ENCODE measurements around the gene INPP5E.

Gene INPP5E

GRCh38 chr9:136447173-136447778, 7.6 kb upstream of the INPP5E start:
- DNase-seq, result no peak

GRCh38 chr9:136445799-136446198, 6.2 kb upstream of the INPP5E start:
- no peak for DNase-seq

- no peak for DNase-seq
Measured at GRCh38 chr9:136444102-136444501, 4.5 kb upstream of the INPP5E start.

- no peak for DNase-seq
Measured at GRCh38 chr9:136443687-136444086, 4.0 kb upstream of the INPP5E start.

GRCh38 chr9:136443087-136443486, 3.4 kb upstream of the INPP5E start:
- DNase-seq, result no peak

GRCh38 chr9:136442265-136442664, 2.6 kb upstream of the INPP5E start:
- no peak for DNase-seq

- no peak for DNase-seq
Measured at GRCh38 chr9:136441681-136442245, 2.1 kb upstream of the INPP5E start.

- DNase-seq, result no peak
Measured at GRCh38 chr9:136441191-136441680, 1.6 kb upstream of the INPP5E start.

GRCh38 chr9:136438548-136439480, 831 bp downstream of the INPP5E start:
- peak; percentile 49 for DNase-seq

GRCh38 chr9:136437839-136438547, 1.7 kb downstream of the INPP5E start:
- DNase-seq, result no peak

GRCh38 chr9:136437430-136437829, 2.2 kb downstream of the INPP5E start:
- no peak for DNase-seq

- DNase-seq, result no peak
Measured at GRCh38 chr9:136436055-136436634, 3.5 kb downstream of the INPP5E start.

GRCh38 chr9:136434580-136435169, 5.0 kb downstream of the INPP5E start:
- DNase-seq, result no peak

GRCh38 chr9:136433849-136434579, 5.6 kb downstream of the INPP5E start:
- no peak for DNase-seq

- DNase-seq, result no peak
Measured at GRCh38 chr9:136433043-136433715, 6.5 kb downstream of the INPP5E start.

GRCh38 chr9:136432591-136432990, 7.1 kb downstream of the INPP5E start:
- DNase-seq, result no peak

- DNase-seq, result no peak
Measured at GRCh38 chr9:136431782-136432350, 7.8 kb downstream of the INPP5E start.

GRCh38 chr9:136430588-136431234, 8.9 kb downstream of the INPP5E start:
- no peak for DNase-seq

- no peak for DNase-seq
Measured at GRCh38 chr9:136429683-136430491, 9.8 kb downstream of the INPP5E start.

Data from activated CD4-positive, alpha-beta T cell treated with anti-CD3 and anti-CD28 coated beads, Interleukin-2, amount 50 U/mL, for 1 hour (primary cell).